Liver (tissue), 9 donors: ENCODE data around the gene HSP90B1. TPM values are rescaled to one million over a fixed set of nuclear protein-coding genes. Genes with fewer than 3 reads are reported as not detected.

ENCODE experiments used
- DNase-seq: peaks from one replicate; pipeline ENCODE4 v3.0.0-alpha.2; 2017; ENCODE audit warnings: low spot score
- H3K27ac ChIP-seq, 2 donors: one replicate each; pipeline ENCODE4 v1.7.0; 2013; ENCODE audit warnings: inconsistent platforms in 2 of 2, low read length in 2 of 2, control low read depth in 1 of 2, low read depth in 1 of 2, mild to moderate bottlenecking in 1 of 2
- H3K27me3 ChIP-seq, 4 donors: one replicate each; pipeline versions ENCODE4 v1.6.1 to v1.7.0; 2013; ENCODE audit warnings: low read length in 3 of 4, inconsistent platforms in 1 of 4, mild to moderate bottlenecking in 1 of 4, moderate library complexity in 1 of 4; ENCODE audit not compliant: control insufficient read depth in 4 of 4, insufficient read depth in 4 of 4
- H3K36me3 ChIP-seq, 4 donors: one replicate each; pipeline versions ENCODE4 v1.6.1 to v1.7.0; 2013; ENCODE audit warnings: low read length in 3 of 4, mild to moderate bottlenecking in 3 of 4, low read depth in 1 of 4, moderate library complexity in 1 of 4; ENCODE audit not compliant: control insufficient read depth in 4 of 4, insufficient read depth in 3 of 4
- H3K4me1 ChIP-seq, 4 donors: one replicate each; pipeline versions ENCODE4 v1.6.1 to v1.7.0; 2013; ENCODE audit warnings: low read length in 3 of 4, mild to moderate bottlenecking in 3 of 4, moderate library complexity in 1 of 4; ENCODE audit not compliant: control insufficient read depth in 4 of 4, insufficient read depth in 4 of 4
- H3K4me3 ChIP-seq, 3 donors: one replicate each; pipeline versions ENCODE4 v1.6.1 to v1.7.0; 2013; ENCODE audit warnings: low read length in 3 of 3, control low read depth in 1 of 3, low read depth in 1 of 3, mild to moderate bottlenecking in 1 of 3
- H3K9ac ChIP-seq, 2 donors: one replicate each; pipeline ENCODE4 v1.7.0; 2013; ENCODE audit warnings: low read length in 2 of 2, mild to moderate bottlenecking in 2 of 2, moderate library complexity in 2 of 2, control low read depth in 1 of 2, low read depth in 1 of 2
- H3K9me3 ChIP-seq, 4 donors: one replicate each; pipeline versions ENCODE4 v1.6.1 to v1.7.0; 2013; ENCODE audit warnings: low read length in 3 of 4; ENCODE audit not compliant: control insufficient read depth in 4 of 4
- ATF3 ChIP-seq: IDR thresholded peaks from 2 replicates; pipeline ENCODE4 v1.6.1; 2016; ENCODE audit warnings: antibody characterized with exemption
- CTCF ChIP-seq: fragments of 150-350 bp; IDR thresholded peaks from 2 replicates; pipeline ENCODE4 v1.5.1; 2017; ENCODE audit warnings: improper control_type of control experiment, low read depth, low read length; ENCODE audit not compliant: missing input control
- EGR1 ChIP-seq, 2 donors: IDR thresholded peaks; 2 replicates each; pipeline ENCODE4 v1.6.1; 2016 to 2018; ENCODE audit warnings: antibody characterized with exemption in 2 of 2, low read depth in 2 of 2
- FOXA1 ChIP-seq: IDR thresholded peaks from 2 replicates; pipeline ENCODE4 v1.6.1; 2016; ENCODE audit warnings: antibody characterized with exemption
- FOXA2 ChIP-seq: IDR thresholded peaks from 2 replicates; pipeline ENCODE4 v1.6.1; 2016; ENCODE audit warnings: antibody characterized with exemption
- GABPA ChIP-seq, 2 donors: IDR thresholded peaks in 1 of 2; conservative IDR thresholded peaks in 1 of 2; 2 replicates each; pipeline ENCODE4 v1.6.1; 2016; ENCODE audit warnings: antibody characterized with exemption in 2 of 2, mild to moderate bottlenecking in 1 of 2, moderate library complexity in 1 of 2
- HNF4A ChIP-seq, 2 donors: conservative IDR thresholded peaks; 2 replicates each; pipeline ENCODE4 v1.6.1; 2016; ENCODE audit warnings: antibody characterized with exemption in 2 of 2, mild to moderate bottlenecking in 2 of 2
- HNF4G ChIP-seq: IDR thresholded peaks from 2 replicates; pipeline ENCODE4 v1.6.1; 2016; ENCODE audit warnings: antibody characterized with exemption
- JUND ChIP-seq, 2 donors: IDR thresholded peaks; 2 replicates each; pipeline ENCODE4 v1.6.1; 2016; ENCODE audit warnings: antibody characterized with exemption in 2 of 2
- MAX ChIP-seq: IDR thresholded peaks from 2 replicates; pipeline ENCODE4 v1.6.1; 2016; ENCODE audit warnings: antibody characterized with exemption
- NR2F2 ChIP-seq: IDR thresholded peaks from 2 replicates; pipeline ENCODE4 v1.6.1; 2016; ENCODE audit warnings: antibody characterized with exemption
- RAD21 ChIP-seq, 2 donors: IDR thresholded peaks; 2 replicates each; pipeline ENCODE4 v1.6.1; 2016; ENCODE audit warnings: antibody characterized with exemption in 2 of 2, mild to moderate bottlenecking in 2 of 2
- REST ChIP-seq: IDR thresholded peaks from 2 replicates; pipeline ENCODE4 v1.6.1; 2016; ENCODE audit warnings: antibody characterized with exemption, mild to moderate bottlenecking
- RXRA ChIP-seq, 2 donors: IDR thresholded peaks; 2 replicates each; pipeline ENCODE4 v1.6.1; 2017 to 2018; ENCODE audit warnings: antibody characterized with exemption in 2 of 2, mild to moderate bottlenecking in 1 of 2
- SP1 ChIP-seq: IDR thresholded peaks from 2 replicates; pipeline ENCODE4 v1.6.1; 2018; ENCODE audit warnings: antibody characterized with exemption, mild to moderate bottlenecking
- TAF1 ChIP-seq: conservative IDR thresholded peaks from 2 replicates; pipeline ENCODE4 v1.6.1; 2016; ENCODE audit warnings: antibody characterized with exemption, mild to moderate bottlenecking
- YY1 ChIP-seq: IDR thresholded peaks from 2 replicates; pipeline ENCODE4 v1.6.1; 2016; ENCODE audit warnings: antibody characterized with exemption, mild to moderate bottlenecking
- ZBTB33 ChIP-seq: IDR thresholded peaks from 2 replicates; pipeline ENCODE4 v1.6.1; 2016; ENCODE audit warnings: antibody characterized with exemption
- WGBS: extraction: QIAGEN DNeasy Blood & Tissue Kit; methylation state at CpG from one replicate; pipeline ENCODE4 v1.1.7; 2013; 5-methylcytosine and 5-hydroxymethylcytosine counted together
- polyA plus RNA-seq, 2 donors: library from polyadenylated mRNA; stranded (reverse) in 1 of 2; unstranded in 1 of 2; fragments of 200-250 nt in 1 of 2; fragments of >200 nt in 1 of 2; fragmentation: Nextera tagmentation in 1 of 2; extraction: Ambion mirVana in 1 of 2; gene quantifications; one replicate each; pipeline versions ENCODE4 v1.2.1 to v1.2.3, GENCODE V29; 2013 to 2015
- total RNA-seq, 2 donors: library from RNA; depleted of rRNA; stranded (reverse); fragments of >200 nt; gene quantifications; one replicate each; pipeline ENCODE4 v1.2.3, GENCODE V29; 2014
- donor health status: healthy.
- donor health status: healthy.
- donor health status: healthy.
- donor health status: healthy.
- donor health status: healthy.

Gene HSP90B1
- total and polyA plus RNA-seq, 4 donors = 296 to 854 (median 579) TPM

- no peak for DNase-seq
- Histone ChIP-seq H3K4me3 (no peak overlapping the region), H3K9me3 (no peaks in the 10 kb centered on the region), H3K36me3 (no peaks in the 10 kb centered on the region), H3K27ac (no peak overlapping the region), H3K9ac (no peak overlapping the region), H3K4me1 (no peaks in the 10 kb centered on the region), H3K27me3 (no peaks in the 10 kb centered on the region)
- no peak for TF ChIP-seq HNF4G
- TF ChIP-seq ZBTB33 = no peak
- 85% methylated on average over 1 of the region's 1 CpG for WGBS
Observed at GRCh38 chr12:103909811-103910210, 20.4 kb upstream of the HSP90B1 start.

GRCh38 chr12:103912069-103912468, 18.1 kb upstream of the HSP90B1 start:
- TF ChIP-seq ATF3 (no peak), TAF1 (no peak), GABPA (IDR thresholded peaks at IDR 0.05 in 1 of 2, conservative IDR thresholded peaks at IDR 0.05 in 1 of 2) (no peak), HNF4A (conservative IDR thresholded peaks at IDR 0.05) (no peak), REST (no peak), MAX (no peak), YY1 (no peak), CTCF (no peak), SP1 (no peak), ZBTB33 (no peak), JUND (IDR thresholded peaks at IDR 0.05) (no peak), RAD21 (IDR thresholded peaks at IDR 0.05) (no peak), FOXA1 (no peak), RXRA (IDR thresholded peaks at IDR 0.05) (no peak), NR2F2 (no peak), FOXA2 (no peak), HNF4G (no peak), EGR1 (IDR thresholded peaks at IDR 0.05; ENCODE audit: low read depth in 2 of 2) (no peak)
- Histone ChIP-seq H3K27ac (no peak overlapping the region), H3K36me3 (no peaks in the 10 kb centered on the region), H3K4me1 (no peaks in the 10 kb centered on the region), H3K9ac (no peak overlapping the region), H3K4me3 (no peak overlapping the region), H3K9me3 (no peaks in the 10 kb centered on the region), H3K27me3 (no peaks in the 10 kb centered on the region)
- no peak for DNase-seq
- 91% methylated on average over 1 of the region's 1 CpG for WGBS
